Anterior cingulate cortex (tissue), 58 donors: ENCODE results near the gene CTBP2.

Experiments used
- DNase-seq, 58 donors: peaks; one replicate each; lab custom pipeline; 2025; lab: John Stamatoyannopoulos, UW

The CTBP2 gene

DNA sequence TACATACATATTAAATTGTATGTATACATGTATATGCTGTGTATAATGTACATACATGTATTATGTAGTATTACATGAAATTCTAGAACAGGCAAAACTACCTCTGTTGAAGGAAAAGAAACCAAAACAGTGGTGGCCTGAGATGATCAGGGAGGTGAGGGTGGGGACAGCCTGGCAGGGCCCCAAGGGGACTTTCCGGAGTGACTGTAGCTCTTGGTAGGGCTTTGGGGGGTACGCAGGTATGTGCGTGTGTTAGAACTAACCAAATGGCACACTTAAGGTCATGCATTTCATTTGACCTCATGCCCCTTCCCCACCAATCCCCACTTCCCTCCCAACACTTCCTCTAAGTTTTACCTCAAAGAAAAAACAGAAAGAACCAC, 31.3 kb downstream of the CTBP2 start:
- DNase-seq, result no peak

DNA sequence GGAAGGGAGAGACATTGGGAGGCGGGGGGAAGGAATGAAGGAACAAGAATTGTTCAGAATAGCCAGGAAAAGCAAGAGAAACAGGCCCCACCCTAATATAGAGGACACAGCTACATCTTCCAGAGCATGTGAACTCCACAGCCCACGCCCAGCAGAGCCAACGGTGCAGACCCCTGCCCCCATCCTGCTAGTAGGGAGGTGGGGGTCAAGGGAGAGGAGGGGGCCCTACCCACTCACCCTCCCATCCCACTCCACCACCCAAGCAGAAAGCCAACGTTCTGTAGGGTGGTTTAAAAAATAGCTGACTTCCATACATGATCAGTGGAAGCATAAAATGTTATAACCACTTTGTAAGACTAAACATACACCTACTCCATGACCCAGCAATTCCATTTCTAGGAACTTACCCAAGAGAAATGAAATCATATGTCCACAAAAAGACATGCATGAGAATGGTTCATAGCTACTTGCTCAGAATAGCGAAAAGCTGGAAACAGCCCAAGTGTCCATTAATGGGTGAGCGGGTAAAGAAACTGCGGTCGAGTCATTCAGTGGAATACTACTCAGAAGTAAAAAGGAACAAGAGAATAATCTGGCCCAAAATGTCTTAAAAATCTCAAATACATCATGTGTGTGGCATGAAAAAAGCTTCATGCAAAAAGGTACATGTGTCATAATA, 31.8 kb downstream of the CTBP2 start:
- no peak for DNase-seq

DNA sequence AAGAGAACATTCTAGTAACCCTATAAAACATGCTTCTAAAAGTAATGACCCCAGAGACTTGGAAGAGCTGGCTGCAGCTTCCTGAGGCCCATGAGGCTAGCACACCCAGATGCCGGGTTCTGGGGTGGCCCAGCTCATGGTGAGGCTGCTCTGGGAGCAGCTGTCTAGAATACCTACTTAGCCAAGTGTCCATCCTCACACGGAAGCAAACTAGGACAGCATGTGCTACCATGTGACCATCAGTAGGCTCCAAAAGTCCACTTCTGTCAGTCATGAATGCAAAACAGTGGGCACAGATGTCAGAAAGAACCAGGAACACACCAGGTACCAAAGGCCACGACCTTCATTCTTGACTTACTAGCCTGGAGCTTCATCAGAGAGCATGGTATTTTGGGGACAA, 32.4 kb downstream of the CTBP2 start:
- DNase-seq, result no peak

DNA sequence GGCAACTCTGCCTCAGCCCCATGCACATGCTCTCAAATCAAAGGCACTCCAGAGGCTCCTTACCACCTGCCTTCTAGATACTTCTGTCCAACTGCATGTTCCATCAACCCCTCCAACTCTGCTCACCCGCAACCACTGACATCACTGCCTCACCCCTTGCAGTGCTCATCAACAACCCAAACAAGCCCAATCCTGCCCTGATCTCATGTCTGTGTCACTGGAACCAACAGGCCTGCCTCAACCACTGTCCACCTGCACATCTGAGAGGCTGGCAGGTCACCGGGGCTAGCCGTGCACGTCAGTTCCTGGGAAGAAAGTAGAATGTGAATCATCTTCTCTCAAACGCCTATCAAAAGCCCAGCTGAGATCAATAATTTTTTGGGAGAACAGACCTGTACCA, 33.3 kb downstream of the CTBP2 start:
- no peak for DNase-seq

DNA sequence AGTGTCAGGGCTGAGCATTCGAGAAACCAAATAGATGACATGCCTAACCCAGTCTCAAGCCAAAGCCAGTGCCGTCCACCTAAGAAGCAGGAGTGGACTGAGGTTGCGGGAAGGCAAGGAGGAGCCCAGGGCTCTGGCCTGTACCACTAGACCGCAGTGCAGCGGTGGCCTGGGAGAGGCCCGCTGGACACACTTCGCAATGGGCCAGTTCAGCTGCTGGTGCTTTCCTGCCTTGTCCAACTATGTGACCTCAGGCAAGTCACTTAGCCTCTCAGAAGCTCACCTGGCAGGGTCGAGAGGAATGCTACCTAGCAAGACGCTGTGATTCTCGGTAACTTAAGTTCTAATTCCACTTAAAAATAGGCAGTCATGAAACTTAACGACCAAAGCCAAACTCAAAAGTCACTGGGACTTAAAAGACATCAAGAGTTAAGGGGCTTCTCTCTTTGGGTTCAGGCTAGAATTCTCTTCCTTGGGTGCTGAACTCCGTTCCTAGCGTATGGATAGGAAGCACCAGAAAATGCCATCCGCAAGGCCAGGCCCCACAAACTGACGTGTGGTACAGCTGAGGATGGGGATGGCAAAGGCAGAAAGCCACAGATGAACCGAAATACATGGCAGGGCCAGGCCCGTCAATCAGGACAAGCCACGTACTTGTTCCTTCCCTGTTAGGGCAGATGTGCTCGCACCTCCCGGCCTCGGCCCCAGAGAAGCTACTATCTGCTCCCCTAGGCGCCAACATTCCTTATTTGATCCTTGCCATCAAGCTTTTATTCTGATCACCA, 34.2 kb downstream of the CTBP2 start:
- DNase-seq, result no peak

DNA sequence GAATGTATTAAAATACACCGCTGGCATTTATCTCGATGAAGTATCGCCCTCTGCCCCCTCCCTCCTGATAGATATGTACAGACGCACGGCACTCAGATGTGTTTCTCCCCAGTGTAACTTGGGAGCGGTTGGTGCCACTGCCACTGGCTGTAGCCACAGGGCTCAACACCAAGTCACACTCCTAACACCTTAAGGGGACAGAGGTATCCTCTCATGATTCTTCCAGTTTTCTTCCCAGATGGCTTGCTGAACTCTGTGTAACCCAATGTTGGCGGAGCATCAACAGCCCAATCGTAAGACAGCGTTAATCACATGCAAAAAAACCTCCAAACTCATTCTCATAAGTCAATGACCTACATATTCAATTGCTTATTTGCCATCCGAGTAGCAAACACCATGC, 35.5 kb downstream of the CTBP2 start:
- DNase-seq, result no peak

DNA sequence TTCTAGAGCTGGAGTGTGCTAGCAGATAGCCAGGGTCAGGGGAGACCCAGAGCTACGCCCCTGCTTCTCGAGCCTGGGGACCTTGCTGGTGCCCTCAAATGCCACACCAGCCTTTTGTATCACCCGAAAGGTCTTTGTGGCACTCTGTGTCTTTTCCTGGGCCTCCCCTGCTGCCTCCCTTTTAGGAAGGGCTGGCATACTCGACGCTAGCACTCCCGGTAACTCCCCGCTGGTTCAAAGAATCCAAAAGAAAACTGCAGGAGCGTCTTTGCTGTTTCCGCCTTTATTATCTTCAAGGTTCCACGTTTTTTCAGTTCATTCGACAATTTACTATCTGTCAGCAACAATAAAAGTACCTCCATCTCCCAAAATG, 36.3 kb downstream of the CTBP2 start:
- no peak for DNase-seq

DNA sequence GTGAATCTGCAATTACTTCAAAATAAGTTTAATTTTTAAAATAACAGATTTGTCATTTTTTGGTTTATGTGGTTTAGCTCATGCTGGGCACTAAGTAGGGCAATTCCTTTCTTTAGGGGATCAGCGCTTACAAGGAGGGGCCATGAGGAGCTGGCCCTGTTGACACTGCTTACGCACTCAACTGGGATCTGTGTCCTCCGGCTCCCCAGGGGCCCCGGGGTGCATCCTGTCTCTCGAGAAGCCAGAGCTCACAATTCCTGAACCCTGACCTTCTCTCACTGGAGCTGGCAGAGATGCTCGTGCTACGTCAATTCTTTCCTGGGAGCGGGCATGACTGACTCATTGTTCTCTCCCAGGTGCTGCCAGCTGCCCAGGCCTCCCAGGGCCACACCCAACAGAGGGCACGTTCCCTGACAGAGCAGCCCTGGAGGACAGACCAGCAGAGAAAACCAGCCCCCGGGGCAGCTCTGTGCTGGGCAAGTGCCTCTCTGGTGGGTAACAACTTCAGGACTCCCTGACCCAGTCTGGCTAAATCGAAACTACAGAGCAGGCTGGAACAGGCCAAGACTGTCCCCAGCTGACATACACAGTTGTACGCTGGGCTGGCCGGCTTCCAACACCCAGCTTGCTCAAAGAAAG, 36.8 kb downstream of the CTBP2 start:
- DNase-seq, result peak in 50 of 58 donors; percentile 8 to 90 (median 50)

DNA sequence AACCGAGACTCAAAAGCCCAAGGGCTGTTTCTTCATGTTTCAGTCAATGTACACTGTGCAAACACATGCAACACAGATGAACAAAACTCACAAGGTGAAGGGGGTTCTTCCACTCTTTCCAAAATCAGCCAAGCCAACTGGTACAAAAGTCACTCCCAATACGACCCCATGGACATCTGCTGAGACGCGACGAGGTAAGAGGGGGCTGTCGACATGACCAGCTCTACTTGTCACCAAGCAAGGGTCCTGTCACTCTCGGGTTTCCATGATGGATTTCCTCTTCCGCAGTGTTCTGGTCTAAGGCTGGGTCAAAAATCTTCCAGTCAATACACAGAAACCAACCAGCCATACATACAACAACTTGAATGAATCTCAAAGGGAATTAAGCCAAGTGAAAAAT, 37.8 kb downstream of the CTBP2 start:
- DNase-seq, result no peak

DNA sequence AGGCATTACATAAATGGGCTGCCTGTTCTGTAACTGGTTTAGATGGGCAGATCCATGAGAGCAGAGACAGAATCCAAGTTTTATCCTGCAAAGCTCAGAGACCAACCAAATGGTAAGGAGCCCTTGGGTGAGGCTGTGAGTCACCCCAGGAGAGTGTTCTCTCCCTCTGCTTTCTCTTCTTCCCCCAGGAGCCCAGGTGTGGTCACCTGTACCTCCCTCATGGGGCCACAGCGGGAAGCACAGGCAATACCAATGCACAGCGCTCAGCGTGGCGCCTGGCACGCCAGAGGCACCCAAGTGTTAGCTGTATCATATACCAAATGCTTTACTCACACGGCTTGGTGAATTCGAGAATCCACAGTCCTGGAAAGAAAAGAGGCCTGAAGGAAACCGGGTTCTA, 39.4 kb downstream of the CTBP2 start:
- DNase-seq, result no peak

DNA sequence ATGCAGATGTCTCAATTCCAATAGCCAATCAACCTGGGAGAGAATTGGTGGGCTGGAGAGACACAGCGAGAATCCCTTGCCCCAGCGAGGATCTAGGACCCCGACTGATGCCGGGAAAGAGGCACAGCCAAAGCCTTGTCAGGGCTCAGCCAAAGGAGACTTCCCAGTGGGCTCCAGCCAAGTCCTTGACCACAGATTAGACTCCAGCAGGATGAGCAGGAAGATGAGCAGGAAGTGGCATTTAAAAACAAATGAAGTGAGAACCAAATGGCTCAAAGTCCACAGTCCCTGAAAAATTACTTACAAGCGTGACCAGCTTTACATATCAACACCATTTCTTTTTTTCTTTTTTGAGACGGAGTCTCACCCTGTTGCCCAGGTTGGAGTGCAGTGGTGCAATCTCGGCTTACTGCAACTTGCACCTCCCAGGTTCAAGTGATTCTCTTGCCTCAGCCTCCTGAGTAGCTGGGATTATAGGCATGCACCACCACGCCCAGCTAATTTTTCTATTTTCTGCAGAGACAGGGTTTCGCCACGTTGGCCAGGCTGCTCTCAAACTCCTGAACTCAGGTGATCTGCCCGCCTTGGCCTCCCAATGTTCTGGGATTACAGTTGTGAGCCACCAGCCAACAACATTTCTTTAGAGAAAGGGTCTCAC, 40.2 kb downstream of the CTBP2 start:
- no peak for DNase-seq

DNA sequence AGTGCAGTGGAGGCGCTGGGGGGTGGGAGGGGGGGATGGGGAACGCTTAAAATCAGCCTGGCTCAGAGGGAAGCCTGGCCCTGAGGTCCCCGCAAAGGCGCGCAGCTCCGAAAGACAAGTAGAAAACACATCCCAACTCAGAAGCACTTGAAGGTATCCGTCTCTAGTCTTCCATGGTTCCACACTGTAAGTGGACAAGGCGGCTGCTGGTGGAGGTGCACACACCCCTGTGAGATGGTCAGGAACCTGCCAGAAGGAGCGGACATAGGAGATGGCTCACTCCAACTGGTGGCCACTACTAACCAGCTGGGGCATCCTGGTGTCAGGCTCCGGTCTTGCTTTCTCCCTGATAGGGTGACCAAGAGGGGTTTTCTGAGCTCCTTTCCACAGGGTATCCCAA, 41.7 kb downstream of the CTBP2 start:
- no peak for DNase-seq

DNA sequence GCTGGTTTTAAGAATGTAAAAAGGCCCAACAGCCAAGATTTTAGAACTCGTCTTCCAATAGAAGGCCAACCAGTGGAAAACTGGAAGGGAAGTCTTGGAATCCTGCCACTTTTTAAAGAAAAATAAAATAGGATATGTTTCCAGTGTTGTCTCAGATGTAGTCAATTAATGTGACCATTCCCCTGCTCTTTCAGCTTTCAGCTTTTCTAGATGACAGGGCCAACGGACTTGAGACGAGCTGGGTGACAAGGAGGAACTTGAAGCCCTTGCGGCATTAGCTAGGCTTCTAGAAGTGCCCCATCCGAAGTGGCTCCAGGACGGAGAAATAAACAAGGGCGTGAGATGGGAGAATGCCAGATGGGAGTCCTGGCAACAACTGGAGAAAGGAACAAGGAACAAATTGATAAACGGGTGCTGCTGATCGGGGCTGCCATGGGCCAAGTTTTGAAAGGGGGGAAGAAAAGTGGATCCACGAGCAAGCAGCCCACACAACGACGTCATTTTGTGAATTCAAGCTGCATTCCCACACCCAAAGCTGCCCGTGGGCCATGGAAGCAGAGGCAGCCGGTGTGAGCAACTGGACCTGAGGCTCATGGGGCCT, 42.3 kb downstream of the CTBP2 start:
- DNase-seq, result peak in 24 of 58 donors; percentile 6 to 54 (median 24)

DNA sequence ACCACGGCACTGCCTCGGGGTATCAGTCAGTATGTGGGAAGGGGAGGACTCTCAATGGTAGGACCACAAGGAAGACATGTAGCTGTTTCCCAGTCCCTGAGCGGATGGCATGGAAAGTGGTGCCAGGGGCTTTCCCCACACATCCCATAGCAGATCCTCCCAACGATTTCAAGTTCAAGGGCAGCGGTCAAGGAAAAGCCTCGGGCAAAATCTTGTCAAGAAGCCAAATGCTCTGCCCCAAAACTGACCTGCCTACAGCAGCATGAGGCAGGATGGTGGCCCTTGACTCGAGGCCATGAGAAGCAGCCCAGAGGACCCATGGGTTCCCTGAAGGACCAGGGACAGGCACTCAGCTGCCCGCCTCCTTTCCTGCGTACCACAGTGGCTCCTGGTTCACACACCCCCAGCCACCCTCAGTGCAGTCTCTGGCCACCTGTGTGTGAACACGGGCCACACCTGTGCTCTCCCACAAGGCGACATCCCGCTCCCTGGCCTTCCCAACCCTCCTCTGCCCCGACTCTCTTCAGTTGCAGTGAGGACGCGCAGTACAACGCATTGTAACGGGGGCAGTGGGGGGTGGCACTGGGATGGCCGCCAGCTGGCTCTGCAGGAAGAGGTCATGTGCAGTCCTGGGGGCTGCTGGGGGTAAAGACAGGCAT, 43.6 kb downstream of the CTBP2 start:
- peak in 1 of 58 donors; percentile 10 for DNase-seq

DNA sequence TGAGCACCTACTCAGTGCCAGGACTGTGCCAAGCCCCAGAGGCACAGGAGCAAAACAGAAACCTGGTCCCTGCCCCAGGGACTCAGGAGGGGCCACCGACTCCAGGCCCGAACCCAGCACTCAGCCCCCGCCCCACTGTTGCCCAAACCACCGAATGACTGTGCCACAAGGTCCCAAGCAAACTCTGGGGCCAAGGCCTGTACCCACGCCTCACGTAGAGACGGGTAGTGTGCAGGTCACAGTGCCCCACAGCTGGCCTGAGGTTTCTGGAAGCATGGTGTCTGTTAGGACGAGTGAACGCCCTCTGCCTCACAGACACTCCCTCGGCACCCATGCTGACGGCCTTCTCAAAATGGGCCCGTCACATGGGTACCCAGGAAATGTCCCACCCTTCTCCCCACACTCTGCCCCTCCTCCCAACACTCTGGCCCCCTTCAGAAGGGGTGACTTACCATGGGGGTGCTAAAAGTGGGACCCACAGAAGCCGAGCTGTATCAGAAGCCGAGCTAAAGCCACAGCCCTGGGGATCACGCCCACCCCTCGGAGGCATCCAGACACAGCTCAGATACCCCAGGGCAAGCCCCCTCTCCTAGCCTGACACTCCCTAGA, 44.2 kb downstream of the CTBP2 start:
- DNase-seq, result no peak

DNA sequence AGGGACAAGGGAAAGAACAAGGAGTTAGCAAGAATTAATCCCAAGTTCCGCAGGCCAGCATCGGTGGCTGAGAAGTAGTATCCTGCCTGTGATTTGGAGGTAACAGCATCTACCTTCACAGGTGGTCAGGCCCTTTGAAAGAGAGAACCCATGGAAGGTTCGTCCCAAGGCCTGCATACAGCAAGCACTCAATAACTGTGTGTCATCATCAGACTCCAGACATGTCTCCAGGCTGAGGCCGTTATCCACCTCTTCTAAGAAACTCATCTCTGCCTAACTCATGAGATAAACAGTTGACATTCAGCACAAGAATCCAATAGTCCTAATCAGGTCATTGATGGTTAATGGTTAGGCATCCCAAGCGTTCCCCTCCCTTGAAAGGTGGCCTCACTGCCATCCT, 45.0 kb downstream of the CTBP2 start:
- DNase-seq, result no peak

DNA sequence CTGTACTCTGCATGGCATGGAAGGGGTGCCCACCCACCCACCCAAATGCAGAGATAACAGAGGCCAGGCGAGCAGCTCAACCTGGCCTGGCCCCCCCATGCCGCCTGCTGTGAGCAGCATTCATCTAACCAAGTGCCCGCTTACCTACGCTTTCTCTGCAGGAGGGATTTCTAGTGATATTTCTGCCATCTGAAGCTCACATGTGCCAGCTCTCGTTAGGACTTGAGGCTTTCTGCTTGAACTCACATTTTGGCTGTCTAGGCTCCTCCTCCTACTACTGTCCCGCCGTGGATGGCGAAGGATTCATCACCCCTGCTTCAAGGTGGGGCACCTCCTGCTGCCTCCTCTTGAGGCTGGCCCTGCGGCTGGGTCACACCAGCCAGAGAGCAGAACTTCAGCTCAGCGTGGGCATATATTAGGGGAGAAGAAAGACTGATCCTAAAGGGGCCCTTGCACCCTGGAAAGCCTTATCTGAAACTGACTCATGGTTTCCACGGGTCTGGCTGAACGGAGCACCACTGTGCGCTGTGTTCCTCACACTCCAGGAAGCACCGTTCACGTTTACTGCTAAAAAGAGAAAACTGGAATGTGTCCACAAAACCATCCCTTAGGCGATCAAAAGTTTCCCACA, 45.5 kb downstream of the CTBP2 start:
- DNase-seq, result no peak

DNA sequence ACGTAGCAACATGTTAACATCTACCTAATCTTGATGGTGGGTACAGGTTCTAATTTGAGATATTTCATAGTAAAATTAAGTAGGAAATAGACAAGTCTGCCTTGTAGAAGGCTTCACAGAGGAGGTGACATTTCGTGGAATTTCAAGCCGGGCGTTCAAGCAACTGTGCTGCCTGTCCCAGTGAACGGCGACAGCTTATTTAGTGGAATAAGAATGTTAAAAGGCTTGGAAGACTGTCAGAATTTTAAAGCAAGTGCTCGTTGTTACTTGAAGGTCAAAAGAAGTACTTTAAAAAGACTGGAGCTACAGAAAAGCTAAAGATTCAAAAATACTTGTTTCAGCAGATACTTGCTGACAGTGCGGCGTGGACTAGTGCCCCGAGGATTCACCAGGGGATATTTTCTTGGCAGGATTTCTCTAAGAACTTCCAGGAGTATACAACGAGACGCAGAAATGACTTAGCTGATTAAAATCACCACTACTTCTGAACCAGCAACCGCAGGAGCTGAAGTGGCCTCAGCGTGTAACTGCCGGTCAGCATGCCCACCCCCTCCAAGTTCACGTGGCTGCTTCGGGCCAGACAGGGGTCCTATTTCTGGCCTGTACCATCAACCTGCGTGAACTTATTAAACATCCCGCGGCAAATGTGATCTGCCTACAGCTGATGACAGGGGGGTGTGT, 46.5 kb downstream of the CTBP2 start:
- DNase-seq, result no peak
